Choroid plexus epithelial cell (primary cell): ENCODE data around the gene MAML2.

Source experiments
- DNase-seq: peaks from one replicate; pipeline ENCODE4 v3.0.0-alpha.2; 2010; ENCODE audit warnings: low read depth
- H3K4me3 ChIP-seq: 2 replicates; pipeline ENCODE4 v1.5.1; 2011; ENCODE audit warnings: low read depth, mild to moderate bottlenecking, control low read depth, low read length, moderate library complexity
- TF ChIP-seq, protein P1 (sequence below): conservative IDR thresholded peaks from 2 replicates; pipeline ENCODE4 v1.5.1; 2011; ENCODE audit warnings: low read depth, mild to moderate bottlenecking, control low read depth, inconsistent platforms, low read length, moderate library complexity

The MAML2 gene

DNA sequence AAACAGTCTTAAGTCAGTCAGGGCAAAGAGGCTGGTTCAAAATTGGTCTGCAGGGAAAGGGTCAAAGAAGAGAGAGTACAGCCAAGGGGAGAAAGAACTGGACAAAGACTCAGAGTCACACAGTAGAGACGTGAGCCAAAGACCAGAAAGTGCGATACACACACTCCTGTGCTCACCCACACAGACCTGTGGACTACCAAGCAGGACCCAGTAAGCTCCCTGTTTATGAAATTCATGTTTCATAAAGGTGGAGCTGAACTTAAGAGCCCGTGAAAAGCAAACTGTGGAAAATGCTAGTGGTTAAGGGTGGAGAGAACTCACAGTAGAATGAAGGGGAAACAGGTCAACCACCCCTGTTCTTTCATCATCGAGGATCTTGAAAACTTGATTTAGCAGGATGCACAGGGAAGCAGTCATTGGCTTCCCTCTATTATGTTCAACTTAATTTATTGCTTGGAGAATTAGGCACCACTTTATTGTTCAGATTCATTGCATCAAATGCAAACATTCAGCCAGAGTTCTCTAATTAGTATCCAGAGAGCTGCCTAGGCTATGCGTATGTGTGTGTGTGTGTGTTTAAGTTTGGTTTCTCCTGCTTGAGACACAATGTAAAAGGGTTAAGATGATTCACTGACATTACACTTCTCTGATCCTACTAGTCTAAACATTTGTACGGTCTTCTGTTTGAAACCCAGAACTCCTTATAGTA is 258.2 kb downstream of the MAML2 start:
- no peak overlapping the region for H3K4me3 ChIP-seq
- TF ChIP-seq, protein P1, sequence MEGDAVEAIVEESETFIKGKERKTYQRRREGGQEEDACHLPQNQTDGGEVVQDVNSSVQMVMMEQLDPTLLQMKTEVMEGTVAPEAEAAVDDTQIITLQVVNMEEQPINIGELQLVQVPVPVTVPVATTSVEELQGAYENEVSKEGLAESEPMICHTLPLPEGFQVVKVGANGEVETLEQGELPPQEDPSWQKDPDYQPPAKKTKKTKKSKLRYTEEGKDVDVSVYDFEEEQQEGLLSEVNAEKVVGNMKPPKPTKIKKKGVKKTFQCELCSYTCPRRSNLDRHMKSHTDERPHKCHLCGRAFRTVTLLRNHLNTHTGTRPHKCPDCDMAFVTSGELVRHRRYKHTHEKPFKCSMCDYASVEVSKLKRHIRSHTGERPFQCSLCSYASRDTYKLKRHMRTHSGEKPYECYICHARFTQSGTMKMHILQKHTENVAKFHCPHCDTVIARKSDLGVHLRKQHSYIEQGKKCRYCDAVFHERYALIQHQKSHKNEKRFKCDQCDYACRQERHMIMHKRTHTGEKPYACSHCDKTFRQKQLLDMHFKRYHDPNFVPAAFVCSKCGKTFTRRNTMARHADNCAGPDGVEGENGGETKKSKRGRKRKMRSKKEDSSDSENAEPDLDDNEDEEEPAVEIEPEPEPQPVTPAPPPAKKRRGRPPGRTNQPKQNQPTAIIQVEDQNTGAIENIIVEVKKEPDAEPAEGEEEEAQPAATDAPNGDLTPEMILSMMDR = no peak
- peak; percentile 56 for DNase-seq

DNA sequence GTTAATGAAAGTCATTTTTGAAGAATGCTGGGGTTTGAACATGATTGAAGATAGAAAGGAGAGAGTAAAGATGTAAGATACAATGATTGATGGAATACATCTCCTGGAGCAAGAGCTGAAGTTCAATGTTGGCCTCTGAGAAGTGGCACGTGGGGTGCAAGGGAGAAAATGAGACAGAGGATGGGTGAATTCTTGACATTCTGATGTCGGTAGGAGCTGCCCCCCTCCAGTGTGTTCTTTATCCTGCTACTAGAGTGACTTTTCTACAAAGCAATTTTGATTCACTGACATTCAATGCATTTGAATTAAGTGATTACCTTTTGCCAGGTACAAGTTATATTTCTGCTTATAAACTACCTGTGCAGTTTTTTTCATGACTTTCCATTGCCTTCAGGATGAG is 260.1 kb downstream of the MAML2 start:
- no peak overlapping the region for H3K4me3 ChIP-seq
- no peak for DNase-seq
- TF ChIP-seq, protein P1 = no peak

DNA sequence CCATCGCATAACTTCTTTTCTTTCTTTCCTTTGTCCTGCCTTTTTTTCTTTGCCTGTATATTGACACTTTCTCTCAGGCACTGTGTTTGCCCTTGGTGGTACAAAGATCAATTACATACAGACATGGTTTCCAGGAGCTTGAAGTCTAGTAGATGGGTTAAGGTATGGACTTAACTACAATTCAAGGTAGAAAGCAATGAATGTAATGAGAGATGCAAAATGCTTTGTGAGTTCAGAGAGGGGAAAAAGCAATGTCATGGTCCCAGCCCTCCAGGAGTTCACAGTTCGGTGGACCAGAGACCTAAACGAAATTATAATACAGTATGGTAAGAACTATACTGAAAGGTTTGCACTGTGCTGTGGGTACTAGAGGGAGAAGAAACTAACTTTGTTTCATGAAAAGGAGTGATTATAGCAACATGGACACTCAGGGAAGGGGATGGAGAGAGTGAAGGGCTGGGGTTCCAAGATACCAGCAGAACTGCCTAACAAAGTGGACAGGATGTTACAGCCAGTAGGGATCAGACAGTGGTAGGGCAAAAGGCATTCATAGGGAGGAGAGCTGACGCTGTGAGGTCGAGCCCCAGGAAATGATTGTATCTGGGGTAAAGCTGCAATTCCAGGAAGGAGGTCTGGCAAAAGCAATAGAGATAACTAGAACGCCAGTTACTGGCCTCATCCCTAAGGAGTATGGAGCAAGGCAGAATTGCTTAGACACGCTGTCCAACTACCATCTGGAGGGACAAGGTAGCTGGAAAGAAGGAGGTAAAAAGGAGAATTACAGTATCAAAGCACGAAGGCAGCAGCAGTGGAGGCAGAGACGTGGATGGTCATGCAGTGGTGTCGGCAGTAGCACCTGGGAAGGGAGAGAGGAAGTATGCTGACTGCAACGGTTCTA is 260.7 kb downstream of the MAML2 start:
- TF ChIP-seq, protein P1 = no peak
- no peak overlapping the region for H3K4me3 ChIP-seq
- DNase-seq = peak; percentile 44

DNA sequence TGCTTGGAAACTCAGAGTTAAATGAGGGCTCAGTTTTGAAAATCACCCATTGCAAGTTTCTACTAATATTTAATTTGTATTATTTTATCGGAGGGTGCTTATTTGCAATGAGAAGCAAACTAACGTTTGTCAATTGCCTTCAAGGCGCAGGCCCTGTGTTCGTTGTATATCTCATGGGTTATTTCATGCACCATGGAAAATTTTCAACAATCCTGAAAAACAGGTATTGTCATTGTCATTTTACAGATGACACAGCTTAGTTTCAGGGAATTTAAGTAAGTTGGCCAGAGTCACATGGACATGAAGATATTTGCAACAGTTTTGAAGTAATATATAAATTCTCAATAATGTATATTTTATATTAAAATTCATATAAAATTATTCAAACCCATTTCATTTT is 261.4 kb downstream of the MAML2 start:
- no peak for DNase-seq
- TF ChIP-seq, protein P1 = no peak
- no peak overlapping the region for H3K4me3 ChIP-seq

DNA sequence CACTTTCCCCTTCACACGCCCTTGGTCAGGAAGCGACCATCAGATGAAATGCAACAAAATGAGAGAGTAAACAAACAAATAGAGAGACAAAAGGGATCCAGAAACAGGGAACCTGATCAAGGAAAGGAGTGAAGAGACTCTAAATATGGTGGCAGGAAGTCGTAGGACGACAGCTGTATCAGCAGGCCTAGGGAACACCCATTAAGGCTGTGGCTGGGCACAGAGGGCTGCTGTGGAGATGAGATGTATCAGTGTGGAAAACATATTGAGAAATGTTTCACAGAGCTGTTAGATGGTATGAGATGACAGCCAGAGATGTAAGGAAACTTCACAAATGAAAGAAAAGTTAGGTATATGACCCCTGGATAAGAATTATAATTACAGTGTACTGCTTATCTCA is 263.3 kb downstream of the MAML2 start:
- no peak overlapping the region for H3K4me3 ChIP-seq
- no peak for DNase-seq
- TF ChIP-seq, protein P1 = no peak

DNA sequence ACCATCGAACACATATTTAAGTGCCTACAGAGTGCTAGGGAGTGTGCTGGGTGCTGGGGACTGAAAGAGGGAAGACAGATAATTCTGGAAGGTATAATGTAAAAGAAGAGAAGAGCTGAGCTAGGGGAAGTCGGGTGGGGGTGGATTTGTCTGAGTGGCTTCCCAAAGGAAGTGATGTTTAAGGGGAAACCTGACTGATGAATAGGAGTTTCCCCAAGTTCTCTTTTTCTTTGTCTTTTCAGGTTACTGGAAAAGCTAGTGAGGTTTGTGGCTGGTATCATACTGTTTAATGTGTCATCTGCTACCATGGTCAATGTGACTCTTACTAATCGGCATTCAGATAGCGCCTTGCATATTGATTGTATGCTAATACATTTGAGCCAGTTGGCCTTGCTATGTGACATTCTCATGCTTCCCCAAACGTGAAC is 267.4 kb downstream of the MAML2 start:
- DNase-seq = no peak
- H3K4me3 ChIP-seq = no peak overlapping the region
- TF ChIP-seq, protein P1 = no peak
